Activated CD4-positive, alpha-beta T cell treated with anti-CD3 and anti-CD28 coated beads for 36 hours (primary cell): ENCODE results near the gene MCF2L. TPM values are rescaled to one million over a fixed set of nuclear protein-coding genes. Genes with fewer than 3 reads are reported as not detected.

Source experiments
- ATAC-seq: fragments of 200-7000 bp; cut with Tn5 transposase; one replicate; pipeline ENCODE4 v1.10.0; 2021; ENCODE audit warnings: mild to moderate bottlenecking, moderate library complexity
- CTCF ChIA-PET: fragments of 350-600 bp; sonication (Branson Sonifier 250); formaldehyde crosslinking; loops from one replicate; lab custom pipeline; 2021; ENCODE audit warnings: antibody characterized with exemption; lab: Charles Lee
- POLR2A ChIA-PET: fragments of 350-600 bp; sonication (Branson Sonifier 250); formaldehyde crosslinking; loops from one replicate; lab custom pipeline; 2021; ENCODE audit warnings: antibody characterized with exemption, inconsistent platforms; lab: Charles Lee
- DNase-seq: peaks from one replicate; pipeline ENCODE4 v3.0.0-alpha.2; 2020
- H3K27ac Mint-ChIP-seq: one replicate; pipeline ENCODE4 v1.8.0; 2021; ENCODE audit warnings: mixed read lengths
- H3K27me3 Mint-ChIP-seq: one replicate; pipeline ENCODE4 v1.8.0; 2021; ENCODE audit warnings: mixed read lengths
- H3K36me3 Mint-ChIP-seq: one replicate; pipeline ENCODE4 v1.8.0; 2021; ENCODE audit warnings: low read depth, mixed read lengths
- H3K4me1 Mint-ChIP-seq: one replicate; pipeline ENCODE4 v1.8.0; 2021; ENCODE audit warnings: mixed read lengths
- H3K4me3 Mint-ChIP-seq: one replicate; pipeline ENCODE4 v1.8.0; 2021; ENCODE audit warnings: mild to moderate bottlenecking, moderate library complexity, mixed read lengths
- H3K9me3 Mint-ChIP-seq: one replicate; pipeline ENCODE4 v1.8.0; 2021; ENCODE audit warnings: low read depth, mixed read lengths
- intact Hi-C, 2 experiments: fragments of 100-400 bp; cut with DNase I in 1 of 2; cut with micrococcal nuclease in 1 of 2; formaldehyde crosslinking; loops; one replicate each; pipeline versions ENCODE4 v1.14.2 to v1.15.1; 2022 to 2024; cut with DNase I, micrococcal nuclease
- total RNA-seq, 2 experiments: library from RNA; stranded (reverse); gene quantifications; one replicate each; pipeline ENCODE4 v1.2.3, GENCODE V29; 2021

Gene MCF2L
- total RNA-seq, 2 experiments from 2014 or later: 8.4 to 8.7 TPM

DNA sequence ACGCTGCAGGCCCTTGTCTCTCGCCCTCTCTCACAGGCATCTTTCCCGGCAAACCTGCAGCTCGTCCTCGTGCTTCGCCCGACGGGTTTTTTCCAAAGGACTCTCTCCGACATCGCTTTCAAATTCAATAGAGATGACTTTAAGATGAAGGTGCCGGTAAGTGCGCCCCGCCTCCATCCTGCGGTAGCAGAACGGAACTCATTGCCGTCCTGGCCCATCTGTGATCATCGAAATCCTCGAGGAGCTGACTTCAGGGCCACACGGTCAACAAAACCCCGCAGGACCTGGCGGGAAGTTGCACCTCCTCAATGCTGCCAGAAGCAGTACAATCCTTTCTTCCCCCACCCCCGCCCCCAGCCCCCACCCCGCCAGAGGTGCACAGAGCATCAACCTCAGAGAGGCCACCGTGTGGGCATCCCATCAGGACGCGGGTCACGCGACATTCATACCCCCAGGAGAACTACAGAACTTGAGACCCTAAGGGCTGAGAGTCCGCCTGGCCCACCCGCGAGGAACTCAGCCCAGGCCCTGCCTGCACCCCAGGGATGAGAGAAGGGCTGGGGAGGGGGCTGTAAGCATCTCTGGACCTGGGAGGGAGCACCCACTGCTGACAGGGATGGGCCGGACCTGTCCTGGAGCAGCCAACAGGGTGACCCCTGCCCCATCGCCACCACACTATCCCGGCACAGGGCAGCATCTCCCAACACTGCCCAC lies 91.7 kb downstream of the MCF2L start:
- Mint-ChIP-seq H3K27me3 (no peaks in the 10 kb centered on the region), H3K9me3 (no peaks in the 10 kb centered on the region), H3K27ac (no peak overlapping the region), H3K4me1 (no peaks in the 10 kb centered on the region), H3K4me3 (no peak overlapping the region), H3K36me3 (peaks cover 1% of the 10 kb centered on the region)
- ATAC-seq: no peak
- POLR2A ChIA-PET: no interaction called here
- intact Hi-C loops: no loop called here
- DNase-seq: no peak
- CTCF ChIA-PET: no interaction called here

DNA sequence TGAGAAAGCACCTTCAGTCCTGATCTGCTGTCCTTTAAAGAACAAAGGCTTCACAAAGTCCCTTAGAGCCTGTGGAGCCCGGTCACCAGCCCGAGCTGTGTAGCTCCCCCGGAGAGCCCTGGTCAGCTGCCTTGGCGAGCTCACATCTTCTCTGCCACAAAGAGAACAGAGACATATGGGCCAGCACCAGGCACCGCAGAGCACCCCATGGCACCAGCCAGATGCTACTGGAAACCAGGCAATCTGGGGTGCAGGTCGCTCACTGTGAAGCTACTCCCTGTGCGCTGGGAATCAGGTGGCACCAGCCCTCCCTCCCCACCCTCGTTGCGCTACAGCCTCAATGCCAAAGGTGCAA lies 92.2 kb downstream of the MCF2L start:
- no peak overlapping the region for H3K4me3 Mint-ChIP-seq
- intact Hi-C loops: no loop called here
- ATAC-seq: no peak
- POLR2A ChIA-PET: no interaction called here
- no peak for DNase-seq
- no peaks in the 10 kb centered on the region for H3K4me1 Mint-ChIP-seq
- H3K36me3 Mint-ChIP-seq: peaks cover 1% of the 10 kb centered on the region
- no peaks in the 10 kb centered on the region for H3K27me3 Mint-ChIP-seq
- CTCF ChIA-PET: no interaction called here
- no peaks in the 10 kb centered on the region for H3K9me3 Mint-ChIP-seq
- H3K27ac Mint-ChIP-seq: no peak overlapping the region

- H3K36me3 Mint-ChIP-seq: peaks cover 1% of the 10 kb centered on the region
These were observed 92.9 kb downstream of the MCF2L start for GRCh38 chr13:113061796-113062425.

GRCh38 chr13:113062691-113063090 lies 93.7 kb downstream of the MCF2L start:
- H3K27me3 Mint-ChIP-seq: no peaks in the 10 kb centered on the region
- intact Hi-C loops: no loop called here
- peaks cover 1% of the 10 kb centered on the region for H3K36me3 Mint-ChIP-seq
- no peaks in the 10 kb centered on the region for H3K4me1 Mint-ChIP-seq
- no peak overlapping the region for H3K4me3 Mint-ChIP-seq
- CTCF ChIA-PET: interaction anchor here (0.7 kb wide), 1 partner anchor 73 kb away, joined by 3 read pairs; no protein-coding TSS in a partner anchor
- H3K27ac Mint-ChIP-seq: no peak overlapping the region
- POLR2A ChIA-PET: no interaction called here
- DNase-seq (no peak), ATAC-seq (no peak)
- H3K9me3 Mint-ChIP-seq: no peaks in the 10 kb centered on the region

More at GRCh38 chr13:113061796-113062425, 92.9 kb downstream of the MCF2L start:
- ChIA-PET CTCF (no interaction called here), POLR2A (no interaction called here)
- Mint-ChIP-seq H3K4me1 (no peaks in the 10 kb centered on the region), H3K4me3 (no peak overlapping the region), H3K27ac (no peak overlapping the region), H3K9me3 (no peaks in the 10 kb centered on the region), H3K27me3 (no peaks in the 10 kb centered on the region)
- ATAC-seq: no peak
- intact Hi-C loops: no loop called here
- no peak for DNase-seq

GRCh38 chr13:113063091-113063491 lies 94.1 kb downstream of the MCF2L start:
- Mint-ChIP-seq H3K27ac (no peak overlapping the region), H3K27me3 (no peaks in the 10 kb centered on the region), H3K9me3 (no peaks in the 10 kb centered on the region), H3K36me3 (peaks cover 1% of the 10 kb centered on the region), H3K4me3 (no peak overlapping the region), H3K4me1 (no peaks in the 10 kb centered on the region)
- ATAC-seq (no peak), DNase-seq (no peak)
- intact Hi-C loops: no loop called here
- ChIA-PET CTCF (interaction anchor here (0.7 kb wide), 1 partner anchor 73 kb away, joined by 3 read pairs; no protein-coding TSS in a partner anchor), POLR2A (no interaction called here)

DNA sequence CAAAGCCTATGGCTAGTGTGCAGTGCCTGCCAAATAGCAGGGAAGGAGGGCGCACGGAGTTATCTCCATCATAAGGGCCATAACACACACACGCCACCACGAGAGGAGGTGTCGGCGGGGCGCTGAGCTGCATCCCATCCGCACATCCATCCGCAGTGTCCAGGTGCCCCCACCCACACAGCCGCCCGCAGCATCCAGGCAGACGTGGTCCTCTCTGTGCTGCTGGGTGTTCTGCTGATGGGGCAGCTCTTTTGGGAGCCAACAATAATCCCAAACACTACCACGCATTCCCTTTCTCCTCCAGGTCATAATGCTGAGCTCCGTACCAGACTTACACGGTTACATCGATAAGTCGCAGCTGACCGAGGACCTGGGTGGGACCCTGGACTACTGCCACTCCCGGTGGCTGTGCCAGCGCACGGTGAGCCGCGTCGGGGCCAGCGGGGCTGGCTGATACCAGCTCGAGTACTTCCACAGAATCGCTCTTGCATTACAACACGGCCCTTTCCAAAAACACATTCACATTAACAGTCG lies 95.1 kb downstream of the MCF2L start:
- intact Hi-C loops: no loop called here
- CTCF ChIA-PET: no interaction called here
- ATAC-seq (no peak), DNase-seq (no peak)
- Mint-ChIP-seq H3K27ac (no peak overlapping the region), H3K4me1 (no peaks in the 10 kb centered on the region), H3K36me3 (peaks cover 1% of the 10 kb centered on the region), H3K4me3 (no peak overlapping the region), H3K27me3 (no peaks in the 10 kb centered on the region), H3K9me3 (no peaks in the 10 kb centered on the region)
- POLR2A ChIA-PET: no interaction called here

- Mint-ChIP-seq H3K4me3 (no peak overlapping the region), H3K9me3 (no peaks in the 10 kb centered on the region), H3K4me1 (no peaks in the 10 kb centered on the region), H3K36me3 (peaks cover 1% of the 10 kb centered on the region), H3K27me3 (no peaks in the 10 kb centered on the region), H3K27ac (no peak overlapping the region)
- DNase-seq (no peak), ATAC-seq (no peak)
- intact Hi-C loops: no loop called here
- ChIA-PET CTCF (no interaction called here), POLR2A (no interaction called here)
These were observed 95.8 kb downstream of the MCF2L start for GRCh38 chr13:113064534-113065405.

GRCh38 chr13:113065406-113066141 lies 96.6 kb downstream of the MCF2L start:
- DNase-seq (no peak), ATAC-seq (no peak)
- POLR2A ChIA-PET: no interaction called here
- peaks cover 6% of the 10 kb centered on the region for H3K36me3 Mint-ChIP-seq
- CTCF ChIA-PET: no interaction called here
- no peaks in the 10 kb centered on the region for H3K4me1 Mint-ChIP-seq
- intact Hi-C loops: no loop called here
- H3K27ac Mint-ChIP-seq: no peak overlapping the region
- H3K27me3 Mint-ChIP-seq: no peaks in the 10 kb centered on the region
- no peaks in the 10 kb centered on the region for H3K9me3 Mint-ChIP-seq
- no peak overlapping the region for H3K4me3 Mint-ChIP-seq

GRCh38 chr13:113066142-113066455 lies 97.1 kb downstream of the MCF2L start:
- Mint-ChIP-seq H3K4me3 (no peak overlapping the region), H3K4me1 (no peaks in the 10 kb centered on the region), H3K36me3 (peaks cover 8% of the 10 kb centered on the region), H3K9me3 (no peaks in the 10 kb centered on the region), H3K27ac (no peak overlapping the region), H3K27me3 (no peaks in the 10 kb centered on the region)
- DNase-seq (no peak), ATAC-seq (no peak)
- intact Hi-C loops: no loop called here
- POLR2A ChIA-PET: no interaction called here
- CTCF ChIA-PET: no interaction called here

GRCh38 chr13:113066746-113067145 lies 97.7 kb downstream of the MCF2L start:
- POLR2A ChIA-PET: no interaction called here
- CTCF ChIA-PET: no interaction called here
- Mint-ChIP-seq H3K27me3 (no peaks in the 10 kb centered on the region), H3K27ac (no peak overlapping the region), H3K4me3 (no peak overlapping the region), H3K9me3 (no peaks in the 10 kb centered on the region), H3K36me3 (peaks cover 9% of the 10 kb centered on the region), H3K4me1 (no peaks in the 10 kb centered on the region)
- no peak for ATAC-seq
- DNase-seq: no peak
- intact Hi-C loops: no loop called here
